Eye (tissue), 1 donor: ENCODE measurements around the gene IGFBP2.
"Not testable (repeated sequence)": the region's sequence is repeated elsewhere in the genome, so short reads cannot be mapped to it uniquely, and the experiment has no call there.

ENCODE experiments used
- DNase-seq: peaks from one replicate; pipeline ENCODE4 v3.0.0-alpha.2; 2015

The IGFBP2 gene

GRCh38 chr2:216632952-216633615, at the start of gene IGFBP2:
Gene IGFBP2, plus strand, starts transcription at chr2:216633420. Its CDS starts 104 bp downstream, at chr2:216633524.
- peak; percentile 94 for DNase-seq

DNA sequence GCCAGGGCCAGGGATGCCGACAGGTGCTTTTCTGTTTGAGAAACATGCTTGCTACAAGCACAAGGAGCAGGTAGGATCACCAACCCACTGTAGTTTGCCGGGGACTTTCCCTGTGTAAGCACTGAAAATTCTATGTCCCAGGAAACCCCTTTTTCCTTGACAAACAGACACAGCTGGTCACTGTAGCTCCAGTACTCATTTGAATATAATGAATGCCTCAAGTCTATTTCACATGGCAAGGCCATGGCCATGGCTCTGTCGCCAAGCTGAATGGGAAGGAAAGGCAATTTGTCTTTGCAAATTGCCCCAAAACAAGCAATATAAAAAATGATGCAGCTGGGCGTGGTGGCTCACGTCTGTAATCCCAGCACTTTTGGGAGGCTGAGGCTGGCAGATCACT, 49.6 kb upstream of the IGFBP2 start:
- DNase-seq: no peak

GRCh38 chr2:216584112-216584511, 49.1 kb upstream of the IGFBP2 start:
- DNase-seq: no peak

DNA sequence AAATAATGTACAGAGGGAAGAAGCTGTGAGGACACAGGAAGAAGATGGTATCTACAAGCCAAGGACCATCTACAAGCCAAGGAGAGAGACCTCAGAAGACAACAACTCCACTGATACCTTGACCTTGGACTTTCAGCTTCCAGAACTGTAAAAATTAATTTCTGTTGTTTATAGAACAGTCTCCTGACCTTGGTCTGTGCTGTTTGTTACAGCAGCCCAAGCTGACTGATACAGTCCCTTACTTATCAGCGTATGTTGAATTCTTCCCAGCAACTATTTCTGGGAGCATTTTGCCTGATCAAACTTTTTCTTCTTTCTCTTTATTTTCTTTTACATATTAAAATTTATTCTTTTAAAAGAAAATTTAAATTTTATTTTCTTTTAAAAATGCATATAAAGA, 47.8 kb upstream of the IGFBP2 start:
- DNase-seq: no peak

DNA sequence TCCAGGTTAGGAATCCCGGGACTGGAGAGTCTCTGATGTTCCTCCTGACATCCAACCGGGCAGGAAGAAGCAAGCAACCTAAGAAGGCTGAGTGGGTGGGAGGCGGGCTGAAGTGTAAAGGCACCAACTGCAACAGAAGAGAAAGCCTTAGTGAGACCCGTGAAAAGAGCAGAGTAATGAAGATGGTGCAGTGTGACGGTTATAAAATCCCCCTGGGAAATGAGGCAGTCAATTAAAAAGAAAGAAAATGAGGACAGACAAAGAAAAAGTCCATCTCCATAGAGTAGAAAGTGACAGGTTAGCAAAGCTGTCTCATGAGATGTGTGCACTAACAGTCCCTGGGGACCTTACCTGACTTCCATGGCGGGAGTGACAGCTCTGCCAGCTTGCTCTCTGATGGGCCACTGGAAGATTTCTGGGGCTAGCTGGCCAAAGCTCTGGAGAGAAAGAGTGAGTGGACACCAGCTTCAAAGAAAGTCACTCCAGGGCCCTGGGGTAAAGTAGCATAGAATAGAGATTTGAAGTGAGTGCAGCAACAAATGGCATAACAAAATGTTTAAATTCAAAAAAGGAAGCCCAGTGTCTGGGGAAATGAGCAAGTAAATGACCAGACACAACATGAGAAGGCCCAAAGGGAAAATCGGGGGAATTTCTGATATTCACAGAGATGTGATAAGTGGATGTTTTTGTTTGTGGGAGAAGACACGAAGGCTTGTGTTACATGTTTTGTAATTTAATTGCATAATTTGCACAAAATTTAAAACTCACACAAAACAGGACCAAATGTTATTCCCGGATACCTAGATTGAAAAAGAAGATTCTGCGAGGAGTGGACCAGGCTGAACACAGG, 44.1 kb upstream of the IGFBP2 start:
- peak; percentile 19 for DNase-seq

- no peak for DNase-seq
These were observed 43.4 kb upstream of the IGFBP2 start for GRCh38 chr2:216589791-216590190.

GRCh38 chr2:216590780-216591179, 42.4 kb upstream of the IGFBP2 start:
- DNase-seq: peak; percentile 46

- no peak for DNase-seq
These were observed 41.7 kb upstream of the IGFBP2 start for GRCh38 chr2:216591480-216591879.

DNA sequence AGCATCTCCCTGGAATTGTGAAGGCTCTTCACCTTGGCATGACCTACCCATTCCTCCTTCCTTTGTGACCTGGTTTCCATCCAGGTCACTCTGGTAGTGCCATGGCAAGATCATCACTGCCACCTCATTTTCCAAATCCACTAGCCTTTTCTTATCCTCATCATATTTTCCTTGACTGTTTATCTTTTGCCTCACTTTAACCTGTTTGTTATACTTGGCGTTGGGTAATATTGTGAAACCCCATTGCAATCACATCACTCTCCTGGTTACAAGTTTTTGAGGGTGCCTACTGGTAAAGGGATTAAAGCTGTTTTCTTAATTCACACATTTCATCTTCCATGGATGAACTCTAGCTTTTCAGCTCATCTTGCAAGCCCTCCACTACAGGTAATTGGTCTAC, 39.1 kb upstream of the IGFBP2 start:
- DNase-seq: no peak

- peak; percentile 73 for DNase-seq
These were observed 36.8 kb upstream of the IGFBP2 start for GRCh38 chr2:216596236-216596979.

DNA sequence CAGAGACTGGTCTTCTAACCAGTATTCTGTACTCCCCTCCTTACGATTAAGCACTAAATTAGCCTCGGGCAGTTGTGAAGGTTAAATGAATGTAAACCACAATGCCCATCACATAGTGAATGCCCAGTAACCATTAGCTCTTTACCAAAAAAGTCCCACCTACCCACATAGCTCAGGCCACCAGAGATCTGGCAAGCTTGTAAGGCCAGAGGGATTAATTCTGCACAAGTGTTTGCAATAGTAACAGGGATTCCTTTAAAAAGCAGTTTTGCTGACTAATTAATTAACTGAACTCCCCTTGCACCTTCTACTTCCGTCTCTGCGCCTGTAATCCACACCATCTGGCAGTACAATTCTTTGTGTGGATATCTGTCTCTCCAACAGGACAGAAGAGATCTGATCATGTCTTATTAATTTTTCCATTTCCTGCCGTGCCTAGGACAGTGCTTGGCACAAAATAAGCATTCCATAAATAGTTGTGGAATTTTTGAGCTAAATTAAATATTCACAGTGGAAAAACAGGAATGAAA, 36.2 kb upstream of the IGFBP2 start:
- peak; percentile 45 for DNase-seq

DNA sequence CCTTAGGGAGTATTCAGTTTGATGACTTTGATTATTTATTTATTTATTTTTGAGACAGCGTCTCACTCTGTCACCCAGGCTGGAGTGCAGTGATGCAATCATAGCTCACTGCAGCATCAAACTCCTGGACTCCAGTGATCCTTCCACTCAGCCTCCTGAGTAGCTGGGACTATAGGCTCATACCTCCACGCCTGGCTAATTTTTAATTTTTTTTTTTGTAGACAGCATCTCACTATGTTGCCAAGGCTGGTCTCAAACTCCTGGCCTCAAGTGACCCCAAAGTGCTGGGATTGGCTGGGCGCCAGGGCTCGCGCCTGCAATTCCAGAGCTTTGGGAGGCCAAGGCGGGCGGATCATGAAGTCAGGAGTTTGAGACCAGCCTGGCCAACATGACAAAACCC, 35.4 kb upstream of the IGFBP2 start:
- DNase-seq: not testable (repeated sequence)

- no peak for DNase-seq
These were observed 31.4 kb upstream of the IGFBP2 start for GRCh38 chr2:216601632-216602409.

DNA sequence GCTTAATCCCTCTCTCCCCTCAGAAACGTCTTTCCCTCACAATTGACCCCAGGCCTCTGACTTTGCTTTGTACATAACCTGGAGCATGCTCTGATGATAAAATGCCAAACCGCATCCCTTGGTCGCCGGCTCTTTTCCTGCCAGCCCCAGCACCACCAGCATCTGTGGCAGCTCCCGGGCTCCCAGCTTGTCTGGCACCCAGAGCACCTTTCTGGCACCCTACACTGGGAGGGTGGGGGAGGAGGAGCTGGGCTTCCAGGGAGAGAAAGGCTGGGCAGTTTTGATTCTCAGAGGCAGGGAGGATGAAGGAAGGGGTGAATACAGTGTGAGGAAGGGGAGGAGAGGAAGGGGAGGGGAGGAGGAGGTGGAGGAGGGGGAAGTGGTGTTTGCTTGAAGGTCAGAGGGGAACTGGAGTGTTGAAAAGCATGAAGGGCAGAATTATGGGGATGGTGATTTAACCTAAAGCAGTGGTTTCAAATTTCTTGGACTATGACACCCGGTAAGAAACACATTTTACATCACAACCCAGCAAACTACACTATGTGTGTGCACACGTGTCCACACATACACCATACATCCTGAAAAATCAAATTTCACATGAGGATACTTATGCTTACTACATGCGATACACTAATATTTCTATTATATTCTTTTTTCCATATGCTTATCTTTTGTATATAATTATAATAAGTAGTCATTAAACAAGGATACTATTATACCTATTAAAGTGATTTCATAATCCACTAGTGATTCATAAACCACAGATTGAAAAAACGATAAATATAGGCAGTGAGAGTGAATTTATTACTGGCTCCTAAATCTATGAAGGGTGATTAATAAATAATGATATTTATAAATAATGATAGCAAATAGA, 30.0 kb upstream of the IGFBP2 start:
- no peak for DNase-seq

DNA sequence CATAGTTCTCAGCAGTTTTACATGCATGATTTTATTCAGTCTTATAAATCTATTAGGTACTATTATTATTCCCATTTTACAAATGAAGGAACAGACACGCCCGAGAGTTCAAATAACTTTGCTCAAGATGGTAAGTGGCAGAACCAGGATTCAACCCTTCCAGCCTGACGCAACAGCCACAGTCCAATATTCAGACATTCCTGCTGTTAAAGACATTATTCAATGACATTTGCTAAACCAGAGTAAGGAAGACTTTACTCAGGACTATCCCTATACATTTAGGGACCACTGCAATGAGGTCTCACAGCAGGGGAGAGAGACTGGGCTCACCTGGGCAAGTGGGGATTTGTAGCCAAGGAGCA, 29.4 kb upstream of the IGFBP2 start:
- DNase-seq: no peak

- DNase-seq: no peak
These were observed 28.8 kb upstream of the IGFBP2 start for GRCh38 chr2:216604458-216604857.

DNA sequence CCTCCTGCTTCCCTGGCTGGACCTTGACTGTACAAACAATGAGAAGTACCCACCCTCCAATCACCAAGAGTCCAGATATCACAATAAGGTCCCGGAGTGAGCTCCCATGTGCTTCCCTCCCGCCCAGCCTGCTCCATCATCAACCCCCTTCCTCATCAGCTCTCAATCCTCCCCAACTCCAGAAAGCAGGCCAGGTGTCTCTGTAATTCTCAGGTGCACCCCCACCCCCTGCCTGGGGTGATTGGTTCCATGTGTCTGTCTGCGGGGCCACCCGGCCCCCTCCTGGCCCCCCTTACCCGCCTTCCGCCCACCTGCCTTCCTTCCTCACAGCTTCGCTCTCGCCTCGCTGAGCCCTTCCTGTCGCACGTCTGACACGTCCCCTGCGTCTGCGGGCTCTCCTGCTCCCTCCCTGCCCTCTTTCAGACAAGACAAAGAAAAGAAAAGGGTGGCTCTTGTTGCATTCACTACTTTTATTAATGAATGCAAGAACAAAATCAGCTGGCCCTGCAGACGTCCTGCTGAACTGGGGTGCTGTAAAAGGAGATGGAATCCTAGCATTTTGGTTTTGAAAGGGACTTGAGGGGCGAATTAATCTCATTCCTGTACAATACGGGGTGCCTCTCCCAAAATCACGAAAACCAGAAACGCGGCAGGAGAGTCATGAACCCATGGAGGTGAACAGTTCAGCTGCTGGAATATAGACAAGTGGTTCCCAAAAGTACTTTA, 26.5 kb upstream of the IGFBP2 start:
- DNase-seq: peak; percentile 88

GRCh38 chr2:216607277-216607560, 26.0 kb upstream of the IGFBP2 start:
- no peak for DNase-seq

- DNase-seq: no peak
These were observed 24.7 kb upstream of the IGFBP2 start for GRCh38 chr2:216608525-216608924.

GRCh38 chr2:216615298-216616082, 17.7 kb upstream of the IGFBP2 start:
- no peak for DNase-seq
